GM19395 (cell line): ENCODE measurements around the gene PIM3.
"Not testable (repeated sequence)": the region's sequence is repeated elsewhere in the genome, so short reads cannot be mapped to it uniquely, and the experiment has no call there.

Source experiments
- ATAC-seq: cut with Tn5 transposase; IDR thresholded peaks from one replicate; pipeline ENCODE4 v1.9.1; 2021; ENCODE audit warnings: mild to moderate bottlenecking, moderate library complexity; ENCODE audit not compliant: unreplicated experiment

Gene PIM3

GRCh38 chr22:49981799-49982198 lies 21.2 kb downstream of the PIM3 start:
- not testable (repeated sequence) for ATAC-seq

GRCh38 chr22:49983148-49984042 lies 22.8 kb downstream of the PIM3 start:
- no peak for ATAC-seq

GRCh38 chr22:49986325-49986724 lies 25.8 kb downstream of the PIM3 start:
- no peak for ATAC-seq

DNA sequence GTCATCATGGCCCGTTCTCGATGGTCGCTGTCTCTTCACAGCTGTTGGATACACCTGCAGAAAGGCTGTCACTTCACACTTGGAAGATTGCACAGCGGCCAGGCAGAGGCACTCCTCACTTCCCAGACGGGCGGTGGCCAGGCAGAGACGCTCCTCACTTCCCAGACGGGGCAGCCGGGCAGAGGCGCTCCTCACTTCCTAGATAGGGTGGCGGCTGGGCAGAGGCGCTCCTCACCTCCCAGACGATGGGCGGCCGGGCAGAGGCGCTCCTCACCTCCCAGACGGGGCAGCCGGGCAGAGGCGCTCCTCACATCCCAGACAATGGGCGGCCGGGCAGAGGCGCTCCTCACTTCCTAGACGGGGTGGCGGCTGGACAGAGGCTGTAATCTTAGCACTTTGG lies 29.3 kb downstream of the PIM3 start:
- not testable (repeated sequence) for ATAC-seq

- no peak for ATAC-seq
Measured at GRCh38 chr22:49991167-49991566, 30.6 kb downstream of the PIM3 start.

DNA sequence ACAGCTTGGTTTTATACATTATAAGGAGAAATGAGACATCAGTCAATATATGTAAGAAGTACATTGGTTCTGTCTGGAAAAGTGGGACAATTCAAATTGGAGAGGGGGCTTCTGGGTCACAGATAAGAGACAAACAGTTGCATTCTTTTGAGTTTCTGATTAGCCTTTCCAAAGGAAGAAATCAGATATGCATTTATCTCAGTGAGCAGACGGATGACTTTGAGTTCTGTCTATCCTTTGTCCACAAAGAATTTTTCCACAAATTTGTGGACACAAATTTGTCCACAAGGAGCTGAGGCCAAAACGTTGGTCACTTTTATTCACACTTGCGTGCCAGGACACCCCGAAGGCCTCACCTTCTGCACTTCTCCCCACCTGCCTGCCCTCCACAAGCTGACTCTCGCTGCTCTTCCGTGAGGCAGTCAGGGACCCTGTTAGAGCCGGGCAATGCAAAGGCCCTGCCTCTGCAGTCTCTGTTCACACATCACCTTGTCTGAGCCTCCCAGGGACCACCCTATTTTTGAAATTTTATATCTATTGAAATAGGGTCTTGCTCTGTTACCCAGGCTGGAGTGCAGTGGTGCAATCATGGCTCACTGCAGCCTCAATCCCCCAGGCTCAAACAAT lies 31.4 kb downstream of the PIM3 start:
- no peak for ATAC-seq

DNA sequence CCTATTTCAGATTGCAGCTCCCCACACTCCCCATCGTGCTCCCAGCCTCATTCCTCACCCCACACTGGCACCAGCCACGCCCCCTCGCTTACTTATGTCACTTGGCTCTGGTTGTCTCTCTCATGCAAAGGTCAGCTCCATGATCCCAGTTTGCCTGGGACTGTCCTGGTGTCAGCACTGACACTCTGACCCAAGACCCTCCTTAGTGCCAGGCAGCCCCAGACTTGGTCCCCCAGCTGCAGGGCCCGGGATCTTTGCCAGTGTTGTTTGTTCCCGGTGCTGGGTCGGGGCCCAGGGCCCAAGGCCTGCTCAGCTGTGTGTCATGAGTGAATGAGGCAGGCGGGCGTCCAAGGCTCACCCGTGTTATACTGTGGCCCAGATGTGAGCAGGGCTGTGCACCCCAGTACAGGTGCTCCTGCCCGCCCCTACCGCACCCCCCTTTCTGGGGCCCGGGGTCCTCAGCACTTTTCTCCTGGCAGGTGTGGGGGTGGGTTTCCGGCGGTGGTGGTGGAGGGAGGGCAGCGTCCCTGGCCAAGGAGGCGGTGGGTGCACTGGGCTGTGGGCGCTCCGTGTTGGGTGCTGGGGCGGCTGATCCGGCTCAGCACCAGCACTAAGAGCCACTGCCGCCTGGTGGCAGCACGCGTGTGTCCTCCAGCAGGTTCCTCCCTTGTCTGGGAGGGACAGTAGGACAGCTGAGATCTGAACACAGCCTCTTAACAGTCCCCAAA lies 32.5 kb downstream of the PIM3 start:
- ATAC-seq: no peak

DNA sequence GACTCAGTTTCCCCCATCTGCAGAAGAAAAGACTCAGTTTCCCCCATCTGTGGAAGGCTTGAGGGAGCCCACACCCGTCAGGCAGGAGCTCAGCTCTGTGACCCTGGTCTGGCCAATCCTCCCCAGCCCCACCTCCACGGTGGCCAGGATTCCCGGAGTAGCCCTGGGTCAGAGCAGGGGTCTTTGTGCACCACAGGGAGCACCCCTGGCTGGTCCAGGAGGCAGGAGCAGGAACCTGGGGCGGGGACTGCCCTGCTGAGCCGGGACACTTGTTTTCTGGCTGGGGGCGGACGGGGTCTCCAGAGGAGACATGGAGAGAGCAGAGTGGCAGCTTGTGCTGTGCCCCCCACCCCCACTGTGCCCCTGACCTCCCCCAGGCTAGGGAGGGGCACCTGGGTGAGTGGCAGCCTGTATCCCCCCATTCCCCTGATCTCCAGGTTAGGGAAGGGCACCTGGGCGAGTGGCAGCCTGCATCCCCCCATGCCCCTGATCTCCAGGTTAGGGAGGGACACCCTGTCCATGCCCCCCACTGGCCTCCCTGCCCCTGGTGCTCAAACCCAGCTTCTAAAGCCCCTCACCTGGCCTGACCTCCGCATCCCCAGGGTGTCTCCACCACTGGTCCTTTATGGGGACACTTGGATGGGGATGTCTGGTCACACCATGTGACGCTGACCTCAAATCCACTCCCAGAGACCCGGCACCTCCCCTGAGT lies 33.2 kb downstream of the PIM3 start:
- no peak for ATAC-seq

DNA sequence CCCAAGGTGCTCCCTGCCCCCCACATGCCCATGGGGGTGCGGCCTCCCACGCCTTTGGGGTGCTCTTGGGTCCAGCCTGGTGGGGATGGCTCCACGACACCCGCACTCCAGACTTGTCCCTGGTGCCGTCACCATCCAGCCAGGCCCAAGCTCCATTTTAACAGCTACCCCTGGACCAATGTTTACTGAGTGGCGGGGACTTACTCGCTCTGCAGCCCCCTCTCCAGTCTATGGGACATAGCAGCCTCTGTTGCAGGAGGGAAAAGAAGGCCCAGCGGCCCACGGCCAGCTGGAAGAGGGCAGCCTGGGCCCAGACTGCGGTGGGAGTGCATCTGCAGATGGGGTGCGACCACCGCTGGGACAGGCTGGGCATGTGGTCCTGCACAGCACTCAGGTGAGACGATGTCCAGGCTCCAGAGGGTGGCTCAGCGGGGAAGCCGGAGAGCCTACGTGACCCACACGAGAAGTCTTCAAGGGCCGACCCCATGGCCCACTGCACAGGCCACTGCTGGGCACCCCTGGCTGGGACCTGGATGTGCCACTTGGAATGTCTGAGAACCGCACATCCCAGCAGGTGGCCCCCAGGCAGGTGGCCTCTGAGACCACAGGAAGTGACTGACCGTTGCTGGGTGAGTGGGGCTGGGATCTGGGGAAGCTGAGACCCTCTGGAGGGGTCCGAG lies 33.9 kb downstream of the PIM3 start:
- no peak for ATAC-seq

GRCh38 chr22:49995041-49995360 lies 34.4 kb downstream of the PIM3 start:
- ATAC-seq: no peak

GRCh38 chr22:49995361-49996118 lies 35.0 kb downstream of the PIM3 start:
- no peak for ATAC-seq

GRCh38 chr22:49996119-49996517 lies 35.5 kb downstream of the PIM3 start:
- no peak for ATAC-seq

DNA sequence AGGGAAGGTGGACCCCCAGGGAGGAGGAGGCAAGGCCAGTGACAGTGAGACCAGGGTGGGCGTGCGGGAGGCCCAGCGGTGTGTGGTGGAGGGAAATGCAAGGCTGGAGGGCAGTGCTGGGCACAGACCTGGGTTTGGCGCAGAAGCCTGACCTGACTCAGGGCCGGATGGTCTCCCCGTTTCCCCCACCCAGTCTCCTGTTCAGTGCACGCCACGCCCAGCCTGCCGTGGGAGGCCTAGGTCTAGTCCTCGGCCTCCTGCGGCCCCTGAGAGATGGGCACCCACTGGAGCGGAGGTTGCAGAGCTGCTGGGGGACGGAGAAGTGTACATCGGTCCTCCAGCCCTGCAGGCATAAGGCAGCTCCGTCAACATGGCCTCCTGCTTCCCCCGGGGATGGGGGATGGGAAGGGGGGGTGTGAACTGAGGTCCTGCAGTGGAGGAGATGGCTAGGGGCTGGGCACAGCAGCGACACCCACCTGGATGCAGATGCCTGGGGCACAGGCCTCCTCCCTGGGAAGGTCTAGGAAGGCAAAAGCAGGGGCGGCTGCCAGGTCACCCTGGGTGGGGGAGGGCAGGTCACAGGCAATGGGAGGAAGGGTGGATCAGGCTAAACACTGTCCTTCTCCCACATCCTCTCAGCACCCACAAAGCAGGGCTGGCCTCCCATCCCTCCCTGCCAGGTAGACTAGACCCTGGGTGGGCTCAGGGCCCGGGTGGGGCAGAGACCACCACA lies 36.1 kb downstream of the PIM3 start:
- ATAC-seq: no peak

GRCh38 chr22:49997251-49997599 lies 36.7 kb downstream of the PIM3 start:
- ATAC-seq: no peak

- ATAC-seq: no peak
Measured at GRCh38 chr22:49997932-49998717, 37.6 kb downstream of the PIM3 start.

DNA sequence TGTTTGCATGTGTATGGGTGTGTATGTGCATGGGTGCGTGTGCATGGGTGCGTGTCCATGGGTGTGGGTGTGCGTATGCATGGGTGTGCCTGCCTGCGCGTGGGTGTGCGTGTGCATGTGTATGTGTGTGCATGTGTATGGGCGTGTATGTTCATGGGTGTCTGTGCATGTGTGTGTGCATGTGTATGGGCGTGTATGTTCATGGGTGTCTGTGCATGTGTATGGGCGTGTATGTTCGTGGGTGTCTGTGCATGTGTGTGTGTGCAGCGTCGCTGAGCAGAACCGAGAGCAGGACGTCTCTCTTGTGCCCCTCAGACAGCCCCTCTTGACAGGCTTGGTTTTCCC lies 38.1 kb downstream of the PIM3 start:
- ATAC-seq: no peak

DNA sequence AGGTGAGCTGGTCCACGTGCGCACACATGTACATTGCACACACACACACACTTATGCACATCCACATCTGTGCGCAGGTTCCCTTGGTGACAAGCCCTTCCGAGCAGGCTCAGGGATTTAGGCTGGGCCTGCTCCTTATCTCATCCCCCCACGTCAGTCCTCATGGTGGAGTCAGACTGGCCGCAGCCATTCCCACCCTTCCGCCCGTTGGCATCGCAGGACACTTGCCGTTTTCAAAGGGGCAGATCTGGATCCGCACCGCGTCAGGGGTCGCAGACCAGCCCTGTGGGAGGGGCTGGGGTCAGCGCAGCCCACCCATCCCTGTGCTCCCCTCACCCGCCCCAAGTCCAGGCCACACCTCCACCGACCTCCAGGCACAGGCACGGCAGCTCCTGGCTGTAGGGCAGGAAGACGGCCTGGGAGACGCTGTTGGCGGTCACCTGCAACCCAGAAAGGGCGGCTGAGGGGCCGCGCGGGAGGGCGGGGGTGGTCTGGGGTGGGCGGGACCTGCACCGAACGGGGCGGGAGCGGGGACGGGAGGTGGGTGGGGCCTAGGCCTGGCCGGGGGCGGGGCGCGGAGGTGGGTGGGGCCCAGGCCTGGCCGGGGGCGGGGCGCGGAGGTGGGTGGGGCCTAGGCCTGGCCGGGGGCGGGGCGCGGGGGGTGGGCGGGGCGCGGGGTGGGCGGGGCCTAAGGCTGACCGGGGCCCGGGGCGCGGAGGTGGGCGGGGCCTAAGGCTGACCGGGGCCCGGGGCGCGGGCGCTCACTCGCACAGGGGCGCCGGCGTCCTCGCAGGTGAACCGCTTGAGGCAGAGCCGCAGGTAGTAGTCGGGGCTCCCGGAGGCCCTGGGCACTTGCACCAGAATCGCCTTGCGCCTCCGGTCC lies 38.7 kb downstream of the PIM3 start:
- ATAC-seq: no peak
